Suprapubic skin (tissue), 3 donors: ENCODE measurements around the gene VSX2.

ENCODE experiments used
- EP300 ChIP-seq: sonication (generic); formaldehyde crosslinking; IDR thresholded peaks from one replicate; pipeline ENCODE4 v1.6.1; 2017; ENCODE audit warnings: antibody characterized with exemption
- POLR2A ChIP-seq, 2 donors: fragments of 450-650 bp; IDR thresholded peaks; one replicate each; pipeline ENCODE4 v1.6.1; 2017; ENCODE audit warnings: antibody characterized with exemption in 2 of 2, mild to moderate bottlenecking in 2 of 2, moderate library complexity in 2 of 2
- TF ChIP-seq, protein P1 (sequence below), 2 donors: fragments of 200-600 bp in 1 of 2; fragments of 450-650 bp in 1 of 2; sonication (generic) in 1 of 2; IDR thresholded peaks; one replicate each; pipeline ENCODE4 v1.5.1; 2016 to 2019; ENCODE audit warnings: antibody characterized with exemption in 2 of 2, mild to moderate bottlenecking in 1 of 2, moderate library complexity in 1 of 2

DNA sequence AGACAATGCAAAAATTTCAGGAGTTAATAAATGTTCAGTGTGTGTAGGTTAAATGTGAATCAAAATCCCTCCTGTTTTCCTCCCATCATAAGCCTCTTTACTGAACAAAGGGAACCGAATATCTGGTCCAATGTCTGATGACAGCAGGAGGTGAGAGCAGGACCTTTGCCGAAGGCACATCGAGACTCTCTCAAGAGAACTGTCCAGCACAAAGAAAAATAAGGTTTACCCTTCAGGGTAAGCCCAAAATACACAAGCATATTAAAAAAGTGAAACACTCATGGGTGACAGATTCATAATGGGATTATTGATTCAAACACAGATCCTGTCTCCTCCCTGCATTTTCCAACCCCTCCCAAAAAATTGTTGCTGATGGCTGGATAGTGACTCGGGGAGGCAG, 4.2 kb upstream of the VSX2 start:
- TF ChIP-seq, protein P1, sequence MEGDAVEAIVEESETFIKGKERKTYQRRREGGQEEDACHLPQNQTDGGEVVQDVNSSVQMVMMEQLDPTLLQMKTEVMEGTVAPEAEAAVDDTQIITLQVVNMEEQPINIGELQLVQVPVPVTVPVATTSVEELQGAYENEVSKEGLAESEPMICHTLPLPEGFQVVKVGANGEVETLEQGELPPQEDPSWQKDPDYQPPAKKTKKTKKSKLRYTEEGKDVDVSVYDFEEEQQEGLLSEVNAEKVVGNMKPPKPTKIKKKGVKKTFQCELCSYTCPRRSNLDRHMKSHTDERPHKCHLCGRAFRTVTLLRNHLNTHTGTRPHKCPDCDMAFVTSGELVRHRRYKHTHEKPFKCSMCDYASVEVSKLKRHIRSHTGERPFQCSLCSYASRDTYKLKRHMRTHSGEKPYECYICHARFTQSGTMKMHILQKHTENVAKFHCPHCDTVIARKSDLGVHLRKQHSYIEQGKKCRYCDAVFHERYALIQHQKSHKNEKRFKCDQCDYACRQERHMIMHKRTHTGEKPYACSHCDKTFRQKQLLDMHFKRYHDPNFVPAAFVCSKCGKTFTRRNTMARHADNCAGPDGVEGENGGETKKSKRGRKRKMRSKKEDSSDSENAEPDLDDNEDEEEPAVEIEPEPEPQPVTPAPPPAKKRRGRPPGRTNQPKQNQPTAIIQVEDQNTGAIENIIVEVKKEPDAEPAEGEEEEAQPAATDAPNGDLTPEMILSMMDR (IDR thresholded peaks at IDR 0.05) = no peak
- TF ChIP-seq EP300 = no peak
- TF ChIP-seq POLR2A (IDR thresholded peaks at IDR 0.05) = no peak
